Measurements from ENCODE around the gene TBC1D22A.

Gene TBC1D22A

DNA sequence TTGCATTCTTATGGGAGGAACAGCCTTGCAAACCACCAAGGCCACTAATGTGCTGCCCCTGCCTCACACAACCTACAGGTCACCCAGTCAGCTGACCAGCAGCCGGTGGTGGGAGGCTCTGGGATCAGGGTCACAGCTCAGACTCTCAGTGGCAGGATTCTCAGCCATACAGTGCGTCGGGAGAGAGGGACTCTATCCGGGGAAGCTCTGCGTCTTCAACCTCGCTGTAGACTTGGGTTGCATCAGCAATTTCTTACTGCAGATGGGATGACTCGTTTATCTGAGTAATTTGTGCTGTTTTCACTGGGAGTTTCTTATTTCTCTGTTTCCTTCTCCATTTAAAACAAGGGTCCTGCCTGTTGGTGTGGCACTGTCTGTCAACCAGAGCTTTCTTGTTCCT is 257.7 kb downstream of the TBC1D22A start:
- H3K36me3 Mint-ChIP-seq (ENCODE audit: low read depth) = peaks cover 15% of the 10 kb centered on the region
- no peak overlapping the region for H3K4me3 Mint-ChIP-seq
- no peaks in the 10 kb centered on the region for H3K9me3 Mint-ChIP-seq
- no peak overlapping the region for H3K27ac Mint-ChIP-seq
- no peaks in the 10 kb centered on the region for H3K4me1 Mint-ChIP-seq
- peaks cover 3% of the 10 kb centered on the region for H3K27me3 Mint-ChIP-seq (ENCODE audit: low read depth)
- TF ChIP-seq, protein P1, sequence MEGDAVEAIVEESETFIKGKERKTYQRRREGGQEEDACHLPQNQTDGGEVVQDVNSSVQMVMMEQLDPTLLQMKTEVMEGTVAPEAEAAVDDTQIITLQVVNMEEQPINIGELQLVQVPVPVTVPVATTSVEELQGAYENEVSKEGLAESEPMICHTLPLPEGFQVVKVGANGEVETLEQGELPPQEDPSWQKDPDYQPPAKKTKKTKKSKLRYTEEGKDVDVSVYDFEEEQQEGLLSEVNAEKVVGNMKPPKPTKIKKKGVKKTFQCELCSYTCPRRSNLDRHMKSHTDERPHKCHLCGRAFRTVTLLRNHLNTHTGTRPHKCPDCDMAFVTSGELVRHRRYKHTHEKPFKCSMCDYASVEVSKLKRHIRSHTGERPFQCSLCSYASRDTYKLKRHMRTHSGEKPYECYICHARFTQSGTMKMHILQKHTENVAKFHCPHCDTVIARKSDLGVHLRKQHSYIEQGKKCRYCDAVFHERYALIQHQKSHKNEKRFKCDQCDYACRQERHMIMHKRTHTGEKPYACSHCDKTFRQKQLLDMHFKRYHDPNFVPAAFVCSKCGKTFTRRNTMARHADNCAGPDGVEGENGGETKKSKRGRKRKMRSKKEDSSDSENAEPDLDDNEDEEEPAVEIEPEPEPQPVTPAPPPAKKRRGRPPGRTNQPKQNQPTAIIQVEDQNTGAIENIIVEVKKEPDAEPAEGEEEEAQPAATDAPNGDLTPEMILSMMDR (IDR thresholded peaks at IDR 0.05; ENCODE audit: unreplicated experiment in 3 of 3) = no peak

DNA sequence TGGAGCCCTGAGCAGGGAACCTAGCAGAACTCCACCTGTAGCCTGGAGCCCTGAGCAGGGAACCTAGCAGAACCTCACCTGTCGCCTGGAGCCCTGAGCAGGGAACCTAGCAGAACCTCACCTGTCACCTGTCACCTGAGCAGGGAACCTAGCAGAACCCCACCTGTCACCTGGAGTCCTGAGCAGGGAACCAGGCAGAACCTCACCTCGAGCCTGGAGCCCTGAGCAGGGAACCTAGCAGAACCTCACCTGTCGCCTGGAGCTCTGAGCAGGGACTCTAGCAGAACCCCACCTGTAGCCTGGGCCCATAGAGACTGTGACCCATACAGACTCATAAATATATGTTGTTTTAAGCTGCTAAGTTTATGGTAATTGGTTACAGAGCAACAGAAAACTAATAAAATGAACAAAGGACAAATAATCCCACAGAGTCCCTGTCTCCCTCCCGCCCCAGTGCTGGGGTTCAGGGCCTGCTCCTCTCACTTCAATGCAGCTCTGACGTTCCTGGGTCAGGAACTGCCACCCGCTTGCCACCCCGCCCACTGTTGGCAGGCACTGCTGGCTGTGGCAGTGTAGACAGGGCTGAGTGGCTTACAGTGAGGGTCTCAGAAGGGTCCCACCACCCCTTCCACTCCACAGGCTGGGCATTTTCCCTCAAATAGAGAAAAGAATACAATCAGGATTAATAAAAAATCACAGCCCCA is 259.1 kb downstream of the TBC1D22A start:
- Mint-ChIP-seq H3K4me1 (no peaks in the 10 kb centered on the region), H3K4me3 (no peak overlapping the region), H3K27me3 (ENCODE audit: low read depth) (no peaks in the 10 kb centered on the region), H3K27ac (no peak overlapping the region), H3K9me3 (no peaks in the 10 kb centered on the region), H3K36me3 (ENCODE audit: low read depth) (peaks cover 15% of the 10 kb centered on the region)
- TF ChIP-seq, protein P1 (IDR thresholded peaks at IDR 0.05; ENCODE audit: unreplicated experiment in 3 of 3) = no peak

- Mint-ChIP-seq H3K9me3 (no peaks in the 10 kb centered on the region), H3K4me3 (no peak overlapping the region)
- TF ChIP-seq, protein P1 (IDR thresholded peaks at IDR 0.05; ENCODE audit: unreplicated experiment in 3 of 3) = no peak
Observed at GRCh38 chr22:47022075-47022473, 259.6 kb downstream of the TBC1D22A start.

GRCh38 chr22:47022475-47022874 is 260.0 kb downstream of the TBC1D22A start:
- Mint-ChIP-seq H3K4me1 (no peaks in the 10 kb centered on the region), H3K36me3 (ENCODE audit: low read depth) (peaks cover 15% of the 10 kb centered on the region), H3K27me3 (ENCODE audit: low read depth) (no peaks in the 10 kb centered on the region), H3K4me3 (no peak overlapping the region), H3K27ac (no peak overlapping the region), H3K9me3 (no peaks in the 10 kb centered on the region)
- TF ChIP-seq, protein P1 (IDR thresholded peaks at IDR 0.05; ENCODE audit: unreplicated experiment in 3 of 3) = no peak

More at GRCh38 chr22:47022075-47022473, 259.6 kb downstream of the TBC1D22A start:
- Mint-ChIP-seq H3K27ac (no peak overlapping the region), H3K4me1 (no peaks in the 10 kb centered on the region), H3K27me3 (ENCODE audit: low read depth) (no peaks in the 10 kb centered on the region), H3K36me3 (ENCODE audit: low read depth) (peaks cover 15% of the 10 kb centered on the region)

DNA sequence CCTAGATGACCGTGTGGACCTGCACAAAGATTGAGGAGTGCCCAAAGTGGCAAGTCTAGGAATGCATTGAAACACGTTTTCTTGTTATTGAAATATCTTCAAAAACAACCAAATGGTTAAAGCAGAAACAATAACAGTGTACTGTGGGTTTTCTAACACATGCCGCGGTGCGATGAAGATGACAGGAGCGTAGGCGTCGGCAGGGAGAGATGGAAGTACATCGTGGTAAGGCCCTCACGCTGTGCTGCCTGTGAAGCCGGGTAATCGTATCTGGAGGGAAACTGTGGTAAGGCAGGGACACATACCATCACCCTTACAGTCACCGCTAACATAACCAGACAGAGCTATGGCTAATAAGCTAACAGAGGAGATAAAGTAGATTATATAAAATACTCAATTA is 261.4 kb downstream of the TBC1D22A start:
- H3K27ac Mint-ChIP-seq = no peak overlapping the region
- no peak overlapping the region for H3K4me3 Mint-ChIP-seq
- TF ChIP-seq, protein P1 (IDR thresholded peaks at IDR 0.05; ENCODE audit: unreplicated experiment in 3 of 3) = no peak
- H3K9me3 Mint-ChIP-seq = no peaks in the 10 kb centered on the region
- H3K27me3 Mint-ChIP-seq (ENCODE audit: low read depth) = no peaks in the 10 kb centered on the region
- peaks cover 15% of the 10 kb centered on the region for H3K36me3 Mint-ChIP-seq (ENCODE audit: low read depth)
- H3K4me1 Mint-ChIP-seq = no peaks in the 10 kb centered on the region

GRCh38 chr22:47027766-47028165 is 265.3 kb downstream of the TBC1D22A start:
- no peaks in the 10 kb centered on the region for H3K27me3 Mint-ChIP-seq (ENCODE audit: low read depth)
- no peak overlapping the region for H3K4me3 Mint-ChIP-seq
- H3K36me3 Mint-ChIP-seq (ENCODE audit: low read depth) = peaks cover 9% of the 10 kb centered on the region
- TF ChIP-seq, protein P1 (IDR thresholded peaks at IDR 0.05; ENCODE audit: unreplicated experiment in 3 of 3) = no peak
- no peaks in the 10 kb centered on the region for H3K9me3 Mint-ChIP-seq
- H3K4me1 Mint-ChIP-seq = no peaks in the 10 kb centered on the region
- no peak overlapping the region for H3K27ac Mint-ChIP-seq
